Umbilical cord (tissue), 2 donors: Measurements from ENCODE around the gene ATXN7L1. TPM values are rescaled to one million over a fixed set of nuclear protein-coding genes. Genes with fewer than 3 reads are reported as not detected.
"Not testable (repeated sequence)": the region's sequence is repeated elsewhere in the genome, so short reads cannot be mapped to it uniquely, and the experiment has no call there.

Experiments
- DNase-seq: peaks from one replicate; pipeline ENCODE4 v3.0.0-alpha.2; 2015; ENCODE audit warnings: low spot score
- total RNA-seq: library from RNA; depleted of rRNA; stranded (reverse); fragments of >200 nt; gene quantifications from one replicate; pipeline ENCODE4 v1.2.3, GENCODE V29; 2014; ENCODE audit warnings: low replicate concordance; ENCODE audit not compliant: insufficient read depth

ATXN7L1 gene
- total RNA-seq, 1 donor from 2014 or later = 4.8 TPM

DNA sequence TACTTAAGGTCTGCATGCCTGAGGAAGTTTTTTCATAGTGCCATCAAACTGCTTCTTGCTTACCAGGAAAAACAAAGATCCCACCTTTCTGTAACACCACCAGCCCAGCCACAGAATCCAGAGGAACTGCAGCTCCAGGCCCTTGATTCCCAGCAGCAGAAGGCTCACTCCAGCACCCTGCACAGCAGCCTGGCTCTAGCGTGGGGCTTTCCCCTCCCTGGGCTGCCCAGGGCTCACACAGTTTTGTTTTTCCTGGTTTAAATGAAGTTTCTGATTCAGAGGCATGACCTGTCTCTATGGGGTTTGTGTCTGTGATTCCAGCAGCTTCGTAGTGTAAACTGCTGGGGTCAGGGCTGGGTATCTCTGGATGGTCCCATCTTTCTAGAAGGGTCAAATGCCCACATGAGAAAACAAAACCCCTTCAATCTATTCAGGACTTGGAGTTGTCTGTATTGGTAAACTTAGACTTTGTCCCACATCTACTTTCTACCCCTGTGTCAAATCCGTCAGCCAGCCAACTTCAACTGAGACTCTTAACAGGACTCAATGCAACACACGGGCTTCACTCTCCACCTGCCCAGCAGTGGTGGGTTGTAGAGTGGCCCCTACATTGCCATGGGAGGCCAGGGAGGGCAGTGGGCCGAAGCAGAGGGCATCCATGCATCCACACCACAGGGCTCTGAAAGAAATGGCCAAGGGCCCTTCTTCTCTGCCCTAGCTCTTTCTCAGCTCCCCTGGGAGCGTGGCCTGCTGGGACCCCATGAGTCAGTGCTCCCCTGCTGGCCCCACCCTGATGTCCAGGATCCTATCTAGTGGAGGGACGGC lies 73.6 kb downstream of the ATXN7L1 start:
- DNase-seq = no peak

DNA sequence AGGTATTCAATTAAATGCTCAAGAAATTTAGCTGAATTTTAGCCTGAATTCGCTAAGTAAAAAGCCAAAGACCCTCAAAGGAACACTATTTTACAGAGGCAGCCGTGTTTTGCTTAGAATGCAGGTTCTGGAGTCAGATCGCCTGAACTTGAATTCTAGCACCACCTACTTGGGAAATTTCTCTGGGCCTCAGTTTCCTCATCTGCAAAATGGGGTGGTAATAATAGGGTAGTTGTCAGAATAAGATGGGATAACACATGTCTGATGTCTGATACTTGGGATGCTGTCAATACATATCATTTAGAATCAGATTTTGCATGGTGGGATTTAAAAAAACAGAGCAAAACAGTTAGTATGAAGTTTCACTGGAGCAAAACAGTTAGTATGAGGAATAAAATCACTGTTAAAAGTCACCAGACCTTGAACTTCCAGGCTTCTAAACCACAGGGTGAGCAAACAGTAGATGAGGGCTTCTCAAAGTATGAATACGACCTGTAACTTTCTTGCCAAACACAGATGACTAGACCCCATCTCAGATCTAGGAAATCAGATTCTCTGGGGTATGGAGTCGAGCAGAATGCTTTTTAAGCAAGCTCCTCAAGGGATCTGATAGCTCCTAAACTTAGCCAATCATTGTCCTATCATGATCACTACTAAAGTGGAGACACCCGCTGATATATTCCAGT lies 75.4 kb downstream of the ATXN7L1 start:
- no peak for DNase-seq

DNA sequence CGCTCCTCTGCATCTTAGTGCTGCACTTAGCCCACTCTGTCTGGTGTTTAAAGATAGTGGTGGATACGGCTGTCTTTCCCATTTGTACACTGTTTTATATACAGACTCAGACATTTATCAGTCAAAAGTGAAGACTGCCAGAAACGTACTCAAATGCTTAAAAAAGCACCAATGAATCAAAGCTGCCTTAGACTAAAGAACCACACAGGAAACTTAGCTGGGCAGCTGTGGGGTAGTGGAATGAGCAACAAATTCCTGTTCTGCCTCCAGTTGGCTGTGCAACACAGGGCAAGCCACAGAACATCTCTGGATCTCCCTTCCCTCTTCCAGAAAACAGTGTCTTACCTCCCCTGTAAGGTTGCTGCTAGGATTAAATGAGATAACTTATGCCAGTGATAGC lies 76.0 kb downstream of the ATXN7L1 start:
- no peak for DNase-seq

DNA sequence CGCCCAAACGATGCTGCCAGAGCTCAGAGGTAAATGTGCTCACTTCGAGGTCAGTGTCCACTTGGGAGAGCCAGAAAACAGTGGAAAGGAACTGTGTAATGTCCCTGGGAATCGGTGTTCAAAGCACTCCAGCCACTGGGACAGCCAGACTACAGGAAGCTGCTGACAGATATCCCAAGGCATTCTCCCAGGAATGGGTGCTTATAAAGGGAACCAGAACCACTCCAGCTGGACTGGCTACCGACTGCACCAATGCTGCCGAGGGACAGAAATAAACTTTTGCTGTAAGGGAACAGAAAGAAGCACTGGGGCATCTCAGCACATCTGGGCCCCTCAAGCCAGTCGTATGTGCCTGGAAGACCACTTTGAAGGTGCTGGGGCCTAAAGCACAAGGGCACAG lies 76.7 kb downstream of the ATXN7L1 start:
- DNase-seq = no peak

DNA sequence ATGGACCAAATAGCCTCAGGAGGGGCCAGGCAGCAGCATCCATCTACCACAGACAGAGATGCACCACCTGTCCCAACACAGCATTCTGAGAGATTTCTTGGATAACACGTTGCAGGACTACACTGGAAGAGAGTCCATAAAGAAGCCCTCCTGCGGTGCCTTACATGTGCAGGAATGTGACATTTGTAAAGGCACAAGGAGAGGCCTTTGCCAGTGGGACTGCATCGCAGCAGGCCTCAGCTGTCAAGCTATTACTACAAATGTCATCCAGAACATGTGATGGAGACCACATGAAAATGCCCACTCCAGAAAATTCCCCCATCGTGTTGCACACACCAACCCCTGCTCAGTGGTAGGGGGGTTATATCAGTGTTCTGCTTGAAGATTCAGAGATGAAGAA lies 77.4 kb downstream of the ATXN7L1 start:
- DNase-seq = no peak

DNA sequence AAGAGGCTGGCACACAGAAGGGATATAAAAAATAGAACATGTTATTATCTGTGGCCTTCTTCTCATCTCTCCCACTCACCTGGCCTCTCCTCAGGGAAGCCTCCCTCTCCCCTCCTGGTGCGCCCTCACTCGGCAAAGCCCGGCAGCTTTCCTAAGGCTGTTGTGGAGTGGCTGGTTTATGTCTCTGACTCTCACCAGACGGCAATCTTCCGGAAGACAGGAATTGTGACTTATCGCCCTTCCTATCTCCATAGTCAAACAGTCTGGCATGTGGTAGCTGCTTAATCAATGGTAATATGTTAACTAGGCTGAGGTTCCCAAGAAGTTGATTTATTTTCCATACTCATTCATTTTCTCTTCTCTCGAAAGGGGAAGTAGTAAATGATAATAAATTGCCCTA lies 78.7 kb downstream of the ATXN7L1 start:
- no peak for DNase-seq

DNA sequence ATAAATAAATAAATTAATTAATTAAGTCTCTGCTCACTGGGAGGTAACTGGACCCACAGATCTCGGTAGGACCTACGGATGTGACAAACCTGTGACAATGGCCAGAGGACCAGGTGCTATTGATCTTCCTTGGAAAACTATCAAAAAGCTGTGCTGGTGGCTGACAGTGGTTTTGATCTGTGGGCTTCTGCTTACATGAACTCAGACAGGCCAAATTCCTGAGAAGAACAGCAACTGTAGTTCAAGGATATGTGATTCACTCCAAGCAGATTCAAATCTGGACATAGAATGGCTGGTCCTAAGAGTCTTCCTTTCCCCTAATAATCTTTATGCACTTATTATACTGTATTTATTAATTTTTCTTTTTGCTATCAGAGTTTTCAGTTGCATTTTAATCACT lies 80.0 kb downstream of the ATXN7L1 start:
- DNase-seq = no peak

DNA sequence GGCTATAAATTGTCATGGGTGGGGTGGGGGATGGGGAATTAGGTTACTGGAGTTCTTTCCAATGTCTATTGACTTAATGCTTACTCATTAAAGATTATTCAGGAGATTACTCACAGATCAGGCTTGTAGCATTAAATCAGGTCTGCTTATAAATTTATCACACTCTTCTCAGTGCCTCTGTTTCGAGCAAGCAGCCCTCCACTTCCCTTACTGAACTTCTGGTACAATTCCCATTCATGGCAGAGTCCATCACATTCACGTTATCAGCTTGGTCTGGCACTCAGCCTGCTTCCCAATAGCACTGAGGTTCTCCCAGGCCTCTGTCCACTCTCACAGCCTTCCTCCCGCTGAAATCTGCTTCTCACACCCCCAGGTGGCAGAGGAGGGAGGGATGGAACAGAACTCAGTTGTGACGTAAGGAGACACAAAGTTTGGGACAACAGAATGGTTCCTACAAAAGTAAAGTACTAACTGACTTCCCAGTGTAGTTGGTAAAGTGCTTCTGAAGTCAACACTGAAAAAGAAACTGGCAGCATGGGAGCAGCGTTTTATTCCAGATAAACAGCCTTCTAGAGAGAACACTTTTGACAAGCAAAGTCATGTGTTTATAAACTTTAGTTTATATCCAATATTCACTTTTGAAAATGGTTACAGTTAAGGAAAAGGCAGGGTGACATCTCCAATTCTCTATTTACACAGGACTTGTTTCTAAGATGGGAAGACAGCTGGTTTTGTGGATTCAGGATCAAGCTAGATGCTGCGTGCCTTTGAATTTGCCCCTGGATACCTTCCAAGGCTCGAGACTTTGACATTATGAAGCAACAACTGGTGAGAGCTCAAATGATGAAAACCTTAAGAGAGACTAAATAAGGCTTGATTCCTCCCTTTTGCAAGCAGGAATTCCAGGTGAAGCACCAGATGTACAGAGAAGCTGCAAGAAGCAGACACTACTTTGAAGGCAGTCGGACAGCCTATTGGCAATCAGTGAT lies 81.4 kb downstream of the ATXN7L1 start:
- peak; percentile 85 for DNase-seq

DNA sequence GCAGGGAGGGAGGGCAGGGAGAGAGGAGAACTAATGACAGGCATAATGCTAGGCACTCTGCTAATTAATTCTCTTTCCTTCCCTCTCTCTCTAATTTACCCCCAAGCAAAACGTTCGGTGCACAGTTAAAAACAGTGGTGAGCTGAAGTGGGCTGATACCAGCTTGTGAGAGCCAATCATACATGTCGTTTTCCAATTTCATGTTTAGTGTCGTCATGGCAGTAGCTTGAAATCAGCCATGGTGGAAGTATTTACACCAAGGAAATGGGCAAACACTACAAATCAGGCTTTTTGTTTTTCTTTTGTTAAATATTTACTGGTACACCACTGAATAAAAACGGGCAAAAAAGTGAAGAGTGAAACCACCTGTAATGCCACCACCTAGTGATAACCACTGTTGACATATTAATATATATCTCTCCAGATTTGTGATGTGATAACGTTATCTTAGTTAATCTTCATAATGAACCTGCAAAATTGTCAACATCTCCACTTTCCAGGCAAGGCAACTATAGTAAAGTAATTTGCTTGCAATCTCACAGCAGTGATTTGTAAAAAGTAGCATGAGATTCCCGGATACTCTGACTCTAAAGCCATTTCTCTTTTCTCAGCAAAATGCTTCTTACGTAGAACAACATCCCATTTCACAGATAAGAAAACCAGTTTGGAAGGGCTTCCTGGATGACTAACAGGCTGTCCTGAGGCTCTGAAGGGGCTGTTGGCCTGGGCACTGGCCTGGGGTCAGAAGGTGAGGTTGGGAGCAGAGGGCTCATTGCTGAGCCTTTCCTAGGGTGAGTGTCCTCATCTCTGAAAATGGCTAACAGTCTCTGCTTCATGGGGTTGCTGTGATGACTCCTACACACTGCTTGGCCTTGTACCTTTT lies 83.7 kb downstream of the ATXN7L1 start:
- no peak for DNase-seq

DNA sequence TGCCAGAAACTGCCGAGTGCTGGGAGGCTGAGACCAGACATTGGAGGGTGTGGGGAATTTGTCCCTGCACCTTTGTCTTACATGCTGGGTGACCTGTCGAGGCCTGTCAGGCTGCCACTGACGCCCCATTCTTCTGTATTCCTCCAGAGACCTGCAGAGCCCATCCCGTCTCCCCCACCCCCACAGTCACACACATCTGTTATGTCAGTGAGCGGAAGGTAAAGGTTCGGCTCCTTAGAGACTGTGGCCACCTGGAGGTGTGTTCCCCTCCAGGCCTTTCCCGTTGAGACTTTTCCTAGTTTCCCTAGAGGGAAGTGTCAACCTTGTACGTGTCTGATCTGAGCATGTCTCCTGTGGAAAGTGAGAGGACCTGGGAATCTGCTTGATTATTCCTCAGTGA lies 84.5 kb downstream of the ATXN7L1 start:
- peak; percentile 30 for DNase-seq

DNA sequence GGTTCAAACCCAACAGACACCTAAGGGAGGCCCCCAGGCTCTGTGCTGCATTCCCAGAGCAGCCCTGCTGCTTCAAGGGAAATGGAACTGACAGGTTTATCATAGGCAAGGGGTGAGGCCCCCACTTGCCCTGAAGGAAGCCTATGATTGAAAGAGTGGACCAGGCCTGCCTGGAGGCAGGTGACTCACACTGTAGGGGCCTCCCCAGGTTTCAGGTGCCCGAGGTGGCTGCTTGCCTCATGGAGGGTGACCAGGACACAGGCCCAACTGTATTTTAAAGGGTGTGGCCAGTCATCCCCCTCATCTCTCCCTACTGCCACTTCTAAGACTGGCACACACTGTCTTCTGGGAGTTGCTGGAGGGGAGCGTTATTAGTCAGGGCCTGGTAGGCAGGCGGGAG lies 85.4 kb downstream of the ATXN7L1 start:
- no peak for DNase-seq

DNA sequence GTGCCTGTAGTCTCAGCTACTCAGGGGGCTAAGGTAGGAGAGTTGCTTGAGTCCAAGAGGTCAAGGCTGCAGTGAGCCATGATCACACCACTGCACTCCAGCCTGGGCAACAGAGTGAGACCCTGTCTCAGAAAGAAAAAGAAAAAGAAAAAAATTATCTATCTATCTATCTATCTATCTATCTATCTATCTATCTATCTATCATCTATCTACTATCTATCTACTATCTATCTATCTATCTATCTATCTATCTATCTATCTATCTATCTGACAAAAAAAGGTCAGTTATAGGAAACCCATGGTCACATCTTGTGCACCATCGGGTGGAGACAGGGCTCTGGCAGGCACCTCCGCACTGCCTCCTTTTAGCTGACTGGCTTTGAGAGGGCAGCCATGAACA lies 85.9 kb downstream of the ATXN7L1 start:
- not testable (repeated sequence) for DNase-seq

DNA sequence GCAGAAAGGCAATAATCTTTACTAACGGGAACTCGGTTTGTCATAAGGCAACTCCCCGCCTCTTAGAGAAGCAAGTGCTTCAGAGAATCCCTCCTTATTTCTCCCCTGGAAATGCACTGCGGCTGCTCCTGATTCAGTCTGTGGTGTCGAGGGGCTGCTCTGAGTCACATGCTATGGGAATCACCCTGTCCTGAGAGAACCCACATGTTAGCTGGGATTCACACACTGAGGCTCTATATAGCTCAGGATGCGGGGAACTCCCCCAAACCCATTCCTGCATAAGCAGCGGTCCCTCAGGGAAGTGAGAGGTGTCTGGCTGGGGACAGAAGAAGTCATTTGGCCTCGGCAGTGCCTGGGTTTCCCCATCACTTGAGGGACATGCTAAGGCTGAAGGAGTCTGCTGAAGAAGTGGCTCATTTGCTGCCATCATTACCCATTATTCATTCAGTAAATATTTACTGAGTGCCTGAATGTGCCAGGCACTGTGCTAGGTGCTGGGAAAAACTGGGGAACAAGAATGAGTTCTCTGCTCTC lies 87.5 kb downstream of the ATXN7L1 start:
- DNase-seq = no peak

DNA sequence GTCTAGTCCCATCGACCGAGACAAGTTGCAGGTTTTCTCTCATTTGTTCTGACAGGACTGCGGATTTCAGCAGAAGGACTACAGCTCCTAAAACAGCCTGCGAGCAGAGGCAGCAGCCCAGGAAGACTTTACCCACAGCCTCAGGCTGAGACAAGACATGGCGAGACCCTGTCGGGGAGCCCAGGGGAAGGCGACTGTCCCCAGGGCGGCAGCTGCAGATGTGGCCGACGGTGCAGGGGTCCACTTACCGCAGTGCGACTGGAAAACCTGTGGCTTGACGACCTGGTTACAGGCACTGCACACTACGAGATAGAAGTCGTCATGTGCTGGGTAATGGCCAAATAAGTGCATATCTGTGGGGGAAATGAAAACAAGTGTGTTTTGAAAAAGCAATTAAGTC lies 88.0 kb downstream of the ATXN7L1 start:
- no peak for DNase-seq

DNA sequence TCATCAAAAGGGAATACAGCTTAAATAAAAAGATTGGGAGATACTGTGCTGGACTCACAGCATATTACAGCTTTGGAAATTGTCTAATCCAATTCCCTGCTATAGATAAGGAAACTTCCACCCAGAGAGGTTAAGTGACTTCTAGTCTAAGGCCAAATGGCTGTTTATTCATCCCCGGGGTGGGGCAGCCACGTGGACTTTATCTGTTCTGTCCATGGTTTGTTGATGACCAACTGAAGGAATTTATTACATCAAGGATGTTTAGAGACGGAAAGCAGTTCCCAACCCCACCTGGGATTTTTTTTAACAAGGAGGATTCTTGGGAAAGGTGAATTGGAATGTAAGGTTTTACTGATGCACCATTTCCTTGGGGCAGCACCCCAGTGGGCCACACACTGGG lies 88.6 kb downstream of the ATXN7L1 start:
- no peak for DNase-seq

DNA sequence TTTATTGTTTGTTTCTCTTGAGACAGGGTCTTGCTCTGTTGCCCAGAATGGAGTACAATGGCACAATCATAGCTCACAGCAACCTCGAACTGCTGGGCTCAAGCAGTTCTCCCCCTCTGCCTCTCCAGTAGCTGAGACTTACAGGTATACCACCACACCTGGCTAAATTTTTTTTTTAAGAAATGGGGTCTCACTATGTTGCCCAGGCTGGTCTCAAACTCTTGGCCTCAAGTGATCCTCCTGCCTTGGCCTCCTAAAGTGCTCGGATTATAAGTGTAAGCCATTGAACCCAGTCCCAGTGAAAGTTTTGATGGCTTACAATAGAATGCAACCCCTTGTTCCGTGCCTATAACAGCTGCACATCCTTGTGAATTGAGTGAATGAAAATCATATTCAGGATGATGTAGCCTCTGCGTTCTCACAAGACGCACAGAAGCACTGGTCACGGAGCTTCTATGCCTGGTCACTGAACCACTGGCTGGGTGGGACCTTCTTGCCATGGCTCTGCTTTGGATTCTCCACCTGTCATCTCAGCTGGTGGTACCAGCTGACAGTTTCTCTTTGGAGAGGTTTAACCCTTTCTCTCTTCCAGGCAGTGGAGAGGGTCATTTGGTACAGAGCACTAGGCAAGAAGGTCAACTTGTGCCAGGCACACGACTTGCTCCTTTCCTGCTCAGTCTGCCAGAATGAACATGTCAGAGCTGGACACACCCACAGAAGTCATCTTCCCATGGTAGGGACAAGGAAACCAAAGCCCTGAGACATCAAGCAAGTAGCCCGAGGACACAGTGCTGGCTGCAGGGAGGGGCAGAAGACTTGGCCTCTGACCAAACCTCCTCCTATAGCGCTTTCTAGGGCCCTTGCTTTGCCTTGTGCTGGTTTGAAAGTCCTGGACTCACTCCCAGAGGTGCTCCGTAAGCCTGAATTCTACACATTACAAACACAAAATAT lies 89.6 kb downstream of the ATXN7L1 start:
- DNase-seq = no peak

DNA sequence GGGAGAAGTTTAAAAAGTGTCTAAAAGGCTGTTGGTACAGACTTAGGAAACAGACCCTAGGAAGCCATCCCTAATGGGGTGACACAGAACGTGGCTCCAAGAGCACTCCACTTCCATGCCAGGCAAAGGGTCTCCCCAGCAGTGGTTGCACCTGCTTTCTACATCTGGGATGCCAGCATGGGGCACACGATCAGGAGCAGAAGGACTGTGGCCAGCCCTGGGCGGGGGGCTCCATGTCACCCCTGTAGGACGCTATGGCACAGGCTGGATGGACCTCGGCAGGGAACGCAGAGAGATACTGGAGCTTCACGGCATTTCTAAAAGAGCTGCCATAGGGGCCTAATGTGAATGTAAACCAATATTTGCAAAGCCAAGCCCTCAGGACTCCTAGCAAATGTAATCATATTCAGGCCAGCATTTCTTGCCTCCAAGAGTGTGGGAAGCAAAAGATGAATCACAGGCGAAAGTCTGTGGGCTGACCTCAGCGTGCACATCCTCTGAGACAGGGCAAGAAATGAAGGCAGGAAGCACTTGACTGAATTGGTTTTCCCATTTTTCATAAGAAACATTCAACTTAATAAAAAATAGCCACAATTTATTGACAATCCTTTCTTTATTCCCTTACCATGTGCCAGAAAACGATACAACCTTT lies 93.9 kb downstream of the ATXN7L1 start:
- no peak for DNase-seq

DNA sequence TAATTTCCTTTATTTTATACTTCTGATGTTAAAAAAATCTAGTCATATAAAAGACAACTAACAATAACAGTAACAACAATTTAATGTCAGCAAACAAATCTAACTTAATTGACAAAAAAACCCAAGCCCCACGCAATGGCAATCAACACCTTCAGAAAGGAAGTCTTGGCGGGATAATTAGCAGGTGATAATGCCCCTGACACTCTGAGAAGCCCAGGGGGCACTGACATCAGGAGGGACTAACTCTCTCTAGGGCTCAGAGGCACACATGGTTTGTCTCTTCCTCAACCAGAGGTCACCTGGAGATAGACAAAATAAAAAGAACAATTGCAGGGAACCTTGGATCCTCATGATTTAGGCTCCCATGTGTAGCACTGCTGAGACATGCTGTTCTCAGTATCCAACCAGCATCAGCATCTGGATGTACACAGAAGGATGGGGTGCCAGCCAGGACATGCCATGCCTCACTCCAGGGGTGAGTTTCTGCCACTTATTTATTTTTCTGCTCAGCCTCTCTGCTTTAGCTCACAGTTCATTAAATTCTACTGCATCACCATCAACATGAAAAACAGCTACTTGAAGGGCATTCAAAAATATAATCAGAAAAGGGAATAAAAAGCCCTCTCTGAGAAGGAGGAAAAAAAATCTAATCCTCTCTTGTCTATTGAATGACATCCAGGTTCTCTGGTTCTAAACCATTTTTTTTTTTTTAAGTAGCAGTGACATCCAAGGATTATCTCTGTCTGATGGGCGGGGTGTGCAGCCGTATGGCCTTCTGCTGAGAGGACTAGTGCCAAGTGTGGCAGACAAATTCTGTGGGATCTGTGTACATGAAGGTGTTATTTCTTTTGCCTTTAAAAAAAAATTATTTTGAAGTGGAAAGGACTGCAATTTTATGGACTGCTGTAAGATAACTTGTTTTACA lies 96.3 kb downstream of the ATXN7L1 start:
- peak; percentile 58 for DNase-seq
